Muscle of leg (tissue), 11 donors: ENCODE results near the gene PPP1R14C. TPM values are rescaled to one million over a fixed set of nuclear protein-coding genes. Genes with fewer than 3 reads are reported as not detected.
A peak's percentile ranks its signal among the peaks of the same experiment; 100 is the strongest.
"Not testable (repeated sequence)": the region's sequence is repeated elsewhere in the genome, so short reads cannot be mapped to it uniquely, and the experiment has no call there.

Experiments
- DNase-seq: peaks from one replicate; pipeline ENCODE4 v3.0.0; 2013
- H3K27ac ChIP-seq: one replicate; pipeline ENCODE4 v1.5.1; 2013; ENCODE audit warnings: mild to moderate bottlenecking, low read length, control low read depth
- H3K27me3 ChIP-seq: one replicate; pipeline ENCODE4 v1.6.1; 2013; ENCODE audit warnings: low read length; ENCODE audit not compliant: control insufficient read depth, insufficient read depth
- H3K36me3 ChIP-seq: one replicate; pipeline ENCODE4 v1.6.1; 2013; ENCODE audit warnings: low read length; ENCODE audit not compliant: control insufficient read depth, insufficient read depth
- H3K4me1 ChIP-seq: one replicate; pipeline ENCODE4 v1.6.1; 2013; ENCODE audit warnings: low read length; ENCODE audit not compliant: control insufficient read depth, insufficient read depth
- H3K4me3 ChIP-seq: one replicate; pipeline ENCODE4 v1.5.1; 2013; ENCODE audit warnings: low read length, control low read depth
- H3K9me3 ChIP-seq: replicated peaks from 2 replicates; pipeline ENCODE4 v1.6.1; 2013; ENCODE audit warnings: low read depth, low read length; ENCODE audit not compliant: control insufficient read depth
- WGBS: methylation state at CpG from one replicate; pipeline ENCODE4 v1.1.5; 2013; ENCODE audit warnings: missing lambda C conversion rate; ENCODE audit not compliant: insufficient coverage; 5-methylcytosine and 5-hydroxymethylcytosine counted together
- polyA plus RNA-seq, 8 donors: library from polyadenylated mRNA; unstranded; fragments of 120-200 nt; gene quantifications; one replicate each; pipeline versions ENCODE4 v1.2.1 to v1.2.3, GENCODE V29; 2013; ENCODE audit warnings: inconsistent platforms in 1 of 8, low replicate concordance in 1 of 8; ENCODE audit not compliant: insufficient read length in 8 of 8, insufficient read depth in 1 of 8
- total RNA-seq: library from RNA; stranded (reverse); fragments of 120-200 nt; gene quantifications from one replicate; pipeline ENCODE4 v1.2.4, GENCODE V29; 2013

The PPP1R14C gene
- total and polyA plus RNA-seq, 9 donors = 25.3 to 47.3 (median 36.4) TPM

DNA sequence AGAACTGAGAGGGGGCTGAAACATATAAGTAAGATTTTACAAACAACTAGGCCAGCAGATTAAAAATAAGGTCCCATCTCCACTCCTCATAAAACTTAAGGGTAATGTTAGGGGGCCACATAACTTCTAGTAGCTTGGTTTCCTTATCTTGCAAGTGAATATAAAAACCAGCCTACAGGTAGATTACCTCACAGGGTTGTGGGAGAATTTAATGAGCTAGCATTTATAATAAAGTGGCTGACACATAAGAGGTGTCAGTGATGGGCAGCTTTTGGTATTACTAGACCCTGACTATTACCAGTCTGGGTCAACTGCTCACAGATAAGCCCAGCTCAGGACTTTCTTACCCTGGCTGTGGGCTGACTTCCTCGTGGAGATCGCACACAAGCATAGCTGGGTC, 9.2 kb upstream of the PPP1R14C start:
- no peaks in the 10 kb centered on the region for H3K4me1 ChIP-seq
- H3K27ac ChIP-seq = no peak overlapping the region
- peaks cover 7% of the 10 kb centered on the region for H3K27me3 ChIP-seq
- H3K36me3 ChIP-seq = no peaks in the 10 kb centered on the region
- H3K9me3 ChIP-seq = no peaks in the 10 kb centered on the region
- WGBS = 36% methylated on average over 2 of the region's 2 CpGs
- H3K4me3 ChIP-seq = no peak overlapping the region
- no peak for DNase-seq

DNA sequence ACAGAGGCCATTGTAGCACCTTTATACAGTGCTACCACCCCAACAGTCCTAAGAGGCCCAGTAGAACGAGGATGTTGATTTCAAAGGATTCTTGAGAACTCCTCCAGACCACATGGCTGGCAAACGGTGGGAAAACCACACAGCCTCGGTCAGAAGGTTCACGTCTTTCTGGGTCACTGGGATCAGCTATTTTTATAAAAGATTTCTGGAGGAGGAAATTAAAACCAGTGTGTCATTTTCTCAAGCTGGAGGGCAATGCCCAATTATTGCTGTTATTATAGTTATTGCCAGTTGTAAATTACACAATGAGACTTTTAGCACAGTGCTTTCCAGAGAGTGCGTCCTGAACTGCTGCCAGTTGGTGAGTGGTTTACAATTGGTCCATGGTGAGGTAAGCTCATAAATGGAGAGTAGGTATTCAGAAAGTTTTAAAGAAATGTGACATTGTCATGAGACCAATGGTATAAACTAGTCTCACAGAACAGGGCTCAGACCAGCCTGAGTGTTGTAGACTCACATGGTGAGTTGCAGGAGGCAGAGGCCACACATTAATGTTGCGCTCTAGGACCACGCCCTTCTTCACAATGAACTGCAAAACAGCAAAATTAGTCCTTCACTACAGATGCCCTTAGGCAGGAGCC, 8.4 kb upstream of the PPP1R14C start:
- no peak for DNase-seq
- WGBS = 68% methylated on average over 3 of the region's 7 CpGs
- no peaks in the 10 kb centered on the region for H3K9me3 ChIP-seq
- no peaks in the 10 kb centered on the region for H3K36me3 ChIP-seq
- no peak overlapping the region for H3K4me3 ChIP-seq
- H3K27ac ChIP-seq = no peak overlapping the region
- no peaks in the 10 kb centered on the region for H3K4me1 ChIP-seq
- H3K27me3 ChIP-seq = peaks cover 8% of the 10 kb centered on the region

DNA sequence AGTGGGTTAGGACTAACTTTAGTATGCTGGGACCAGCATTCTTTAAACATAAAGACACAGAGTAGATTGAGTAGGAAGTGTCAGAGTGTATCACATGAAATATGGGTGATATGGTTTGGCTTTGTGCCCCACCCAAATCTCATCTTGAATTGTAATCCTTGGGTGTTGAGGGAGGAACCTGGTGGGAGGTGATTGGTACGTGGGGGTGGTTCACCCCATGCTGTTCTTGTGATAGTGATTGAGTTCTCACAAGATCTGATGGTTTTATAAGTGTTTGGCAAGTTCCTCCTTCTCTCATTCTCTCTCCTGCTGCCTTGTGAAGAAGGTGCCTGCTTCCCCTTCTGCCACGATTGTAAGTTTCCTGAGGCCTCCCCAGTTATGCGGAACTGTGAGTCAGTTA, 5.1 kb upstream of the PPP1R14C start:
- DNase-seq, H3K9me3 ChIP-seq, H3K36me3 ChIP-seq, H3K27ac ChIP-seq, H3K4me3 ChIP-seq, H3K4me1 ChIP-seq: not testable (repeated sequence)
- peaks cover 30% of the 10 kb centered on the region for H3K27me3 ChIP-seq
- no CpG with 5 or more reads among the region's 3 CpGs for WGBS

DNA sequence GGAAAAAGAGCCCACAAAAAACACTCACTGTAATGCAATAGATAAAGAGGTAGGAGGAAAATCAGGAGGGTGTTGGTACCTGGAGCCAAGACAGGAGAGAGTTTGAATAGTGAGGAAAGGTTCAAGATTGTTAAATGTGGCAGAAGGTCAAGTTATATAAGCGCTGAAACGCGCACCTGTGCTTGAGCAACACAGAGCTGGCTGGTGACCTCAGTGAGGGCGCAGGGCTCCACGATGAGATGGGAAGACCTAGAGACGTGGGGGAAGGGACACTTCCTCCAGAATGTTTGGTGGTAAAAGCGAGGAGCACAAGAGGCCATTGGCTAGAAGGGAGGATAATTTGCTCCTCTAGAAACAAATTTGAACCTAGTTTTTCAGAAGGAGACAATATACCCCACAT, 4.2 kb upstream of the PPP1R14C start:
- H3K9me3 ChIP-seq = no peaks in the 10 kb centered on the region
- H3K27me3 ChIP-seq = peaks cover 36% of the 10 kb centered on the region
- H3K27ac ChIP-seq = no peak overlapping the region
- DNase-seq = no peak
- peaks cover 12% of the 10 kb centered on the region for H3K4me1 ChIP-seq
- H3K36me3 ChIP-seq = no peaks in the 10 kb centered on the region
- WGBS = 77% methylated on average over 6 of the region's 7 CpGs
- H3K4me3 ChIP-seq = no peak overlapping the region

DNA sequence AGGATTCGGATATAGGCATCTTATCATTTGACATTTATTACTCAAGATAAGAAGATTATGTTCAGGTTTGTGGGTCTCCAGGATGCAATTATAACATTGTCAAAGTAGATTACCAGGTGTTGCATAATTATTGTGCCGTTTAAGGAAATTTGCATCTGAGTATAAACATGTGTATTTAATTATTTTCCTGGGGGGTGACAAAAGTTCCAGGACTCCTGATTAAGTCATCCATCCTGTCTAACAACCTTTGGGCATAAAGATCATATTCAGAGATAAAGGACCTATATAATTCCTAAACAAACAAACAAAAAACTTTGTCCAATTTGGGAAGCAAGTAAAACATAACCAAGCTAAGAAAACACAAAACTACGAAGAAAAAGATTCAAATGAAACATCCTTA, 3.3 kb upstream of the PPP1R14C start:
- no peak overlapping the region for H3K27ac ChIP-seq
- DNase-seq = no peak
- WGBS = no CpG with 5 or more reads among the region's 3 CpGs

DNA sequence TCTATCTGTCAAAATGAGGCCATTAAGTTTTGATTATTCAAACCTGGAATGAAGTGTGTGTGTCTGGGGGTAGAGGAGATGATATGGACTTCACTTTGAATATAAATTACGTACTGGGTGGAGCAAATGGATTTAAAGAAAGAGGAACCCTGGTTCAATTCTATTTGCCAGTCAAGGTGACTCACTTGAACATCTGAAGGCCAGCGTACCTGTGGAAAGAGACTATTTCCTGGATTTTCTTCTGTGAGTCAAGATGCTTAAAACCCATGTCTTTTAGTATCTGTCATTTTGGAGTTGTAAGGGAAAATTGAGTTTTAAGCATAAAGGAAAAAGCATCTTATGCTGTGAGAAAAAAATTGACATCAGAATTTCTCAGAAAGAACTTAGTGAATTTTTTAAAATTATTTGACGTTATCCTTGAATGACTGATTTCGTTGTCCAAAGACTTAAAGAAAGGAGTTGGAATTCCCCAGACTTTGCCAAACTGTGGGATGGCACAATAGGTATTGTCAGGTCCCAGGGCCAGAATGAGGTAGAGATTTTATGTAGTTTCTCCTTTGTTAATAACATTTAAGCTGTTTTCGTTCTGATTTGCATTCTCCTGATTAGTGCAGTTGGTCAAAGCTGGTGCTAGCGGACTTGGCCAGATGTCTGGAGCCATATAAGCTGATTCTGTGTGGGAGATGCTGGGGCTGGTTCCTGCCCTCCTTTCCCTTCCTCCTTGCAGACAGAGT, 2.4 kb upstream of the PPP1R14C start:
- 87% methylated on average over 5 of the region's 6 CpGs for WGBS
- no peak for DNase-seq
- Histone ChIP-seq H3K36me3 (no peaks in the 10 kb centered on the region), H3K4me3 (no peak overlapping the region), H3K4me1 (peaks cover 17% of the 10 kb centered on the region), H3K27me3 (peaks cover 42% of the 10 kb centered on the region), H3K27ac (no peak overlapping the region), H3K9me3 (no peaks in the 10 kb centered on the region)

More for the DNA sequence above, 3.3 kb upstream of the PPP1R14C start:
- peaks cover 42% of the 10 kb centered on the region for H3K27me3 ChIP-seq
- H3K36me3 ChIP-seq = no peaks in the 10 kb centered on the region
- no peaks in the 10 kb centered on the region for H3K9me3 ChIP-seq
- H3K4me3 ChIP-seq = no peak overlapping the region
- H3K4me1 ChIP-seq = peaks cover 17% of the 10 kb centered on the region

DNA sequence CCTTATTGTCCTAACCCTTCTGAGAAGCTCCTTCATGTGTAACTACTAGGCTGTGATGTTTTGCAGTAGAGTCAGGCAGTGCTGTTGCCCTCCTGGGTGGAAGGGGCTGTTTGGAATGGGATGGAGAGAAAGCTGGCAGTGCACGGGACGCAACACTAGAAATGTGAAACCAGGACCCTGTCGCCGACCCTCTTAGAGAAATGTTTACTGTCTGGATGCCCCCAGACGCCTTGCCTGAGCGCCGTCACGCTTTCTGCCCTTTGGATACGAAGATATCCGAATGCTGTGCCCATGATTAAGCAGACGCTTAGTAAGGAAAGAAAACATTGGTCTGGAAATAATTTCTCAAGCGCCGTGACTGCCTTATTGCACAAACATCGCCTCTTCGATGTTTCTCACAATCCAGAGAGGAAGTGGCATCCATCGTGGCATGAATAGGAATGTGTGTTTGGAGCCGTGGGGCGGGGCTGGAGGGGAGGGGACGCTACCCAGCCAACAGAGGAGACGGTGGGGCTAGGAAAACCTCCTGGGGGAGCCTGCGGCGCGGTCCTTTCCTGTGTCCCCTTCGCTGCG, 661 bp upstream of the PPP1R14C start:
- Histone ChIP-seq H3K4me3 (peak overlapping the region; percentile 50), H3K36me3 (no peaks in the 10 kb centered on the region), H3K4me1 (peaks cover 17% of the 10 kb centered on the region), H3K9me3 (no peaks in the 10 kb centered on the region), H3K27ac (no peak overlapping the region), H3K27me3 (peaks cover 52% of the 10 kb centered on the region)
- WGBS = 3% methylated on average over 17 of the region's 25 CpGs
- DNase-seq = peak; percentile 20

DNA sequence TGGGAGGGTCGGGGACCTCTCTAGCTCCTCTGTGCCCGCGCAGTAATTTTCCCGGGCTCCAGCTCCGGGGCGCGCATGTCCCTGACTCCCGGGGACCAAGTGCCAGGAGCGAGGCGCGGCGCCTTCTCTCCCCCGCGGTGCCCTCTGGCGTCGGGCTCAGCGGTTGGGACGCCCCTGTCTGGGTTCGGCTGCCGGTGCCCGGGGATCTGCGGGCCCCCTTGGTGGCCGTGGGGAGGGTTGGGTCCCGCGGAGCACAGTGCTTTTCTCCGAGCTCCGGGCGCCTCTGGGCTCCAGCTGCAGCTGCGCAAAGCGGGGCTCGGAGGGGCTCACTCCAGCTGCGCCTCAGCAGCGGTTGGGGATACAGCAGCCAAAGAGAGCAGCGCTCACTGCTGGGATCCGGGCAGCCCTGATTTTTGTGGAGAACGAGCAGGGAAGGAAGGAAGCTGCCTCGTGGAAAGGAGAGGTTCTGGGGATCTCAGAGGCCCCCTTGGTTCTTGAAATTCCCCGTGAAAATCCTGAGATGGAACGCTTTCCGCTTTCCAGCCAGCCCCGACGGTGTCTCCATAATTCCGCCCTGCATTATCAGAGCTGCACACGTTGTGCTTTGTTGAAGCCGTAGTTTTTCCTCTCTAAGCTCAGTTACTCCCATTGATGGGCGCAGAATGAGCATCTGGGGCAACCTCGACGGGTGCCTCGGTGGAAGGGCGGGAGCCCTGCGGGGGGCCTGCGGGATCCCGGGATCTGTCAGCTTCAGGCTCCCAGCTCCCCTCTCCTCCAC, 861 bp downstream of the PPP1R14C start:
- Histone ChIP-seq H3K9me3 (no peaks in the 10 kb centered on the region), H3K4me3 (peak overlapping the region; percentile 50), H3K27ac (no peak overlapping the region), H3K27me3 (peaks cover 50% of the 10 kb centered on the region), H3K36me3 (no peaks in the 10 kb centered on the region), H3K4me1 (peaks cover 17% of the 10 kb centered on the region)
- 1% methylated on average over 48 of the region's 53 CpGs for WGBS
- DNase-seq = no peak

DNA sequence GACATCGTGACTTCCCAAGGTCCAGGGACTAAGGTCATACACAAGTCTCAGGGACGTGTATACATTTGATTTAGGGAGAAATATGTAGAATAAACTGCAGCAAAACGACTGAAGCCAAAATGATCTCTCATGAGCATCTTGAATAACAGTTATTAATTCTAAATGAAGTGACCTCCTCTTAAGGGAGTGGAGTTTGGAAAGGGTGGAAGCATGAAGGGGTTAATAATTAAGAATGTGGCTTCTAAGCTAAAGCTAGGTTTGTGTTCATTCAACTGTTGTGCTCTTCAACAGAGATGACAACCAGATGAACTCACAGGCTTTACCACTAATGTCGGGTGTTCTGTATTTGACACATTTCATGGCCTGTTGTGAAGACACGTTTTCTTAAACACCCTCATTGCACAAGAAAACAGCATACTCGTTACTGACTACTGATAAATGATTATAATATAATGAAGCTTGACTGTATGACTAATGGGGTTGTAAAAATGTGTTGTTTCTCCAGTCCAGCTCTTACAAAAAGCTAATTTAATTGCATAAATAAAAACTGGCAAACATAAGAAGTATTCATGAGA, 1.5 kb downstream of the PPP1R14C start:
- H3K9me3 ChIP-seq = no peaks in the 10 kb centered on the region
- H3K27ac ChIP-seq = no peak overlapping the region
- WGBS = no CpG with 5 or more reads among the region's 6 CpGs
- DNase-seq = no peak
- peaks cover 54% of the 10 kb centered on the region for H3K27me3 ChIP-seq
- peaks cover 17% of the 10 kb centered on the region for H3K4me1 ChIP-seq
- H3K4me3 ChIP-seq = peak overlapping the region; percentile 50
- H3K36me3 ChIP-seq = no peaks in the 10 kb centered on the region

DNA sequence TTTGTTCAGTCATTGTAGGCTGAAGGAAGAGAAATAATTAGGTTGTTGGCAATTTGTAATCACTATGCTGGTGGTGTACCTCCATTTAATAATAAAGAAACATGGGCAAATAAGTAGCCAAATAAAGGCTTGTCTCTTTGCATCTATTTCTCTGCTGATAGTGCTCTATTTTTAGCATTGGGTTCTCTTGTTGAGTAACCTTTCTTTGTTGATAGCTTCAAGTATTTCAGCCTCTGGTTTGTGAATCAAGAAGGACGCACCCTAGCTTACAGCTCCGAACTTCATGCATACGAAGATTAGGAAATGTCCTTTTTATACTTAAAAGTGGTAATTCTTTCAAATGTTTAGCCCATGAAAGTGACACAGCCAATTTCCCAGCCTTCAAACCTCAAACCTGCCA, 2.6 kb downstream of the PPP1R14C start:
- no peak for DNase-seq
- Histone ChIP-seq H3K27ac (no peak overlapping the region), H3K9me3 (no peaks in the 10 kb centered on the region), H3K4me3 (no peak overlapping the region), H3K4me1 (peaks cover 17% of the 10 kb centered on the region), H3K36me3 (no peaks in the 10 kb centered on the region), H3K27me3 (peaks cover 59% of the 10 kb centered on the region)
- WGBS = no CpG with 5 or more reads among the region's 3 CpGs
